Karpas-422 (cell line): ENCODE data around the gene CCNF. TPM values are rescaled to one million over a fixed set of nuclear protein-coding genes. Genes with fewer than 3 reads are reported as not detected.

ENCODE experiments used
- DNase-seq: peaks from one replicate; pipeline ENCODE4 v3.0.0-alpha.2; 2015
- H2AFZ ChIP-seq: fragments of 200-600 bp; sonication (generic); 2 replicates; pipeline ENCODE4 v1.6.1; 2014; ENCODE audit warnings: antibody characterized with exemption, low read length, mixed read lengths
- H3K27ac ChIP-seq: fragments of 200-600 bp; sonication (generic); 2 replicates; pipeline ENCODE4 v1.5.1; 2014; ENCODE audit warnings: mild to moderate bottlenecking, low read length, moderate library complexity
- H3K27me3 ChIP-seq: fragments of 200-600 bp; sonication (generic); 2 replicates; pipeline ENCODE4 v1.6.1; 2014; ENCODE audit warnings: low read length, mixed read lengths
- H3K36me3 ChIP-seq: fragments of 200-600 bp; sonication (generic); 2 replicates; pipeline ENCODE4 v1.6.1; 2014; ENCODE audit warnings: low read length, mixed read lengths; ENCODE audit not compliant: insufficient read depth
- H3K4me1 ChIP-seq: fragments of 200-600 bp; sonication (generic); 2 replicates; pipeline ENCODE4 v1.6.1; 2014; ENCODE audit warnings: mild to moderate bottlenecking, low read length, mixed read lengths
- H3K4me2 ChIP-seq: fragments of 200-600 bp; sonication (generic); 2 replicates; pipeline ENCODE4 v1.6.1; 2014; ENCODE audit warnings: low read length, low read depth, mild to moderate bottlenecking; ENCODE audit not compliant: poor library complexity, severe bottlenecking
- H3K4me3 ChIP-seq: fragments of 200-600 bp; sonication (generic); 2 replicates; pipeline ENCODE4 v1.5.1; 2014; ENCODE audit warnings: mild to moderate bottlenecking, antibody characterized with exemption, low read length, mixed read lengths
- H3K79me2 ChIP-seq: fragments of 200-600 bp; sonication (generic); 2 replicates; pipeline ENCODE4 v1.6.1; 2014; ENCODE audit warnings: mild to moderate bottlenecking, low read length, mixed read lengths
- H3K9ac ChIP-seq: fragments of 200-600 bp; sonication (generic); 2 replicates; pipeline ENCODE4 v1.6.0; 2014; ENCODE audit warnings: low read length
- H3K9me2 ChIP-seq: fragments of 200-600 bp; sonication (generic), shearing (Covaris generic); replicated peaks from 2 replicates; pipeline ENCODE4 v1.6.0; 2014; ENCODE audit warnings: mild to moderate bottlenecking, low read length, moderate library complexity; ENCODE audit not compliant: insufficient read depth
- H3K9me3 ChIP-seq: fragments of 300-700, 200-600 bp; sonication (generic); 2 replicates; pipeline ENCODE4 v1.6.1; 2014; ENCODE audit warnings: low read length, mixed read lengths
- H4K20me1 ChIP-seq: fragments of 200-600 bp; sonication (generic); 2 replicates; pipeline ENCODE4 v1.6.1; 2014; ENCODE audit warnings: mild to moderate bottlenecking, antibody characterized with exemption, low read length, low read depth; ENCODE audit not compliant: insufficient read depth
- total RNA-seq: library from RNA; depleted of rRNA; stranded (reverse); fragments of >200 nt; shearing (Covaris generic); gene quantifications from 2 replicates; pipeline ENCODE4 v1.2.3, GENCODE V29; 2014; ENCODE audit warnings: low replicate concordance

The CCNF gene
- total RNA-seq, 1 experiment from 2014 or later = 13.5 TPM

DNA sequence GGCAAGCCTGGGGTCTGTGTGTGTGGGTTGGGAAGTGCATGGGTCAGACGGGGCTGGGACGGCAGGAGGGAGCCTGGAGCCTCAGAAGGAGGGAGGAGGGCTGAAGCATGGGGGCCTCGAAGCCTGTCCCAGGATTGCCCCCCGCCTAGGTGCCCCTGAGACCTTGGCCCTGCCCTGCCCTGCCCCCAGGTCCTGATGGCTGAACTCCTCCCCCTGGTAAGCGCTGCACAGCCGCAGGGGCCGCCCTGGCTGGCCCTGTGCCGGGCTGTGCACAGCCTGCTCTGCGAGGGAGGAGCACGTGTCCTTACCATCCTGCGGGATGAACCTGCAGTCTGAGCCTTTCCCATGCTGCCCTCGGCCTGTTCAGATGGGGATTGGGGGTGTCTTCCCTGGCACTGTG, 35.1 kb downstream of the CCNF start:
- Histone ChIP-seq H3K4me2 (no peak overlapping the region), H3K9ac (no peak overlapping the region), H3K4me1 (peaks cover 48% of the 10 kb centered on the region), H3K9me3 (no peaks in the 10 kb centered on the region), H3K79me2 (peaks cover 13% of the 10 kb centered on the region), H3K9me2 (no peaks in the 10 kb centered on the region), H4K20me1 (0 out of 2 replicates have a peak, but pooled peaks cover 9% of the 10 kb centered on the region), H3K4me3 (no peak overlapping the region), H3K27me3 (no peaks in the 10 kb centered on the region), H3K36me3 (no peaks in the 10 kb centered on the region), H3K27ac (no peak overlapping the region), H2AFZ (no peak overlapping the region)
- no peak for DNase-seq

DNA sequence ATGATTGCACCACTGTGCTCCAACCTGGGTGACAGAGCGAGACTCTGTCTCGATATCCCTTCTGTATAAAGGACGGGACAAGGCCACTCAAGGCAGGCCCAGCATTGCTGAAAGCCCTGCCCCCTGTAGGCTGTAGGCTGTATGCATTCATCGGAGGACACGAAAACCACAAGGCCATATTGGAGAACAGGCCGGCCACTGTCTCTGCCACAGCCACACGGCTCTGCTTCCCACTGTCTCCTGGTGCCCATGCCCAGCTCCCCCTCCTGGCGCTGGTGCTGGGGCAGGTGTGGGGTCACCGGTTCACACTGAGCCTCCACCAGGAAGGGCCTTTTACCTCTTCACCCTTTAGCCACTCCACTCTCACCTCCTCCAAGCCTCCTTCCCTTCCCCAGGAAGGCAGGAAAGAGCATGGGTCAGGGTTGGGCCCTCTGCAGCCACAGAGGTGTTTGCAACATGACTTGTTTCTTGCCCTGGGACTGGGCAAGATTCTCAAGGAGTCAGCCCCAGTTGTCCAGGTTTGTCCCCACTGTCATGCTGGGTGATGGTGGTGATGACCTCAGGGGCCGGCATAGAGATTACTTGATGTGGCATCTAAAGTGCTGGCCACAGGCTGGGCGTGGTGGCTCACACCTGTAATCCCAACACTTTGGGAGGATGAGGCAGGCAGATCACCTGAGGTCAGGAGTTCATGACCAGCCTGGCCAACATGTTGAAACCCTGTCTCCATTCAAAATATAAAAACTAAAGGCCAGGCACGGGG, 36.6 kb downstream of the CCNF start:
- Histone ChIP-seq H3K4me3 (no peak overlapping the region), H3K79me2 (peaks cover 6% of the 10 kb centered on the region), H3K9ac (no peak overlapping the region), H3K27ac (no peak overlapping the region), H3K4me1 (peaks cover 51% of the 10 kb centered on the region), H2AFZ (no peak overlapping the region), H3K36me3 (no peaks in the 10 kb centered on the region), H4K20me1 (0 out of 2 replicates have a peak, but pooled peaks cover 9% of the 10 kb centered on the region), H3K4me2 (no peak overlapping the region), H3K9me2 (no peaks in the 10 kb centered on the region), H3K9me3 (no peaks in the 10 kb centered on the region), H3K27me3 (no peaks in the 10 kb centered on the region)
- DNase-seq = peak; percentile 75

DNA sequence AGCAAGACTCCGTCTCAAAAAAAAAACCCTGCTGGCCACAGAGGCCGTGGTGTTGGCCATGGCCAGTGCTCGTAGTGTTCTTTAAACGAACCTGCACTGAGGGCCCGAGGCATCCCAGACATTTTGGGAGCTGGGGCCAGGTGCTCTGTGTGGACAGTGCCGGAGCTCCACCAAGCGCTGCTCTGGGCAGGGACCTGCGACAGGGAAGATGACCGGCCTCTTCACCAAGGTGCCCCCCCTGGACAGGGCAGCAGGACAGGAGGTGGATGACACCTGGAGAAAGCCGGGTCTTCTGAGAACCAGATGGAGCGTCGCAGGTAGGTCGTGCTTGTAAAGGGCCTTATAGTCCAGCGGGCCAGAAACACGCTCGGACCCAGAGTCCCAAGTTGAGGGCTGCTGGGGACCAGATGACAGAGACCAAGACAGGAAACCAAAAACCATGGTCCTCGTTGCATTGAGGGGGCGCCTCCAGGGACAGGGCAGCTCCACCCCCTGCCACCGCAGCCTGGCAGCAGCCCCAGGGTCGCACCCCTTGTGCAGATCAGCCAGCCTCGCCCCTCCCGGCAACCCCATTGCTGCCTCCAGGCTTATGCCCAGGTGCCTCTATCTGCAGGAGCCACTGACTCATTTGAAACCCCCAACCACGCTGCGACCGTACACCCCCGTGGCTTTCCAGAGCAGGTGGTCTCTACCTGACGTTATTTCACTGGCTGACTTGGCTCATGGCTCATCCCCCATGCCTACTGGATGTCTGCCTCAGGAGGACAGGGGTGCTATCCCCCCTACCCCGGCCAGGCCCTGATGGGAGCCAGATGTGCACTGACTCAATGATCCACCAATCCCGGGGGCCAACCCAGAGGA, 37.6 kb downstream of the CCNF start:
- Histone ChIP-seq H4K20me1 (0 out of 2 replicates have a peak, but pooled peaks cover 4% of the 10 kb centered on the region), H3K9me2 (no peaks in the 10 kb centered on the region), H3K36me3 (no peaks in the 10 kb centered on the region), H3K9ac (peak overlapping the region; percentile 86), H3K27ac (peak overlapping the region; percentile 94), H3K4me2 (peak overlapping the region; percentile 96), H3K79me2 (no peaks in the 10 kb centered on the region), H3K27me3 (no peaks in the 10 kb centered on the region), H2AFZ (no peak overlapping the region), H3K4me3 (peak overlapping the region; percentile 67; the same call in 1 of the 2 replicates), H3K4me1 (peaks cover 53% of the 10 kb centered on the region), H3K9me3 (no peaks in the 10 kb centered on the region)
- peak; percentile 55 for DNase-seq

DNA sequence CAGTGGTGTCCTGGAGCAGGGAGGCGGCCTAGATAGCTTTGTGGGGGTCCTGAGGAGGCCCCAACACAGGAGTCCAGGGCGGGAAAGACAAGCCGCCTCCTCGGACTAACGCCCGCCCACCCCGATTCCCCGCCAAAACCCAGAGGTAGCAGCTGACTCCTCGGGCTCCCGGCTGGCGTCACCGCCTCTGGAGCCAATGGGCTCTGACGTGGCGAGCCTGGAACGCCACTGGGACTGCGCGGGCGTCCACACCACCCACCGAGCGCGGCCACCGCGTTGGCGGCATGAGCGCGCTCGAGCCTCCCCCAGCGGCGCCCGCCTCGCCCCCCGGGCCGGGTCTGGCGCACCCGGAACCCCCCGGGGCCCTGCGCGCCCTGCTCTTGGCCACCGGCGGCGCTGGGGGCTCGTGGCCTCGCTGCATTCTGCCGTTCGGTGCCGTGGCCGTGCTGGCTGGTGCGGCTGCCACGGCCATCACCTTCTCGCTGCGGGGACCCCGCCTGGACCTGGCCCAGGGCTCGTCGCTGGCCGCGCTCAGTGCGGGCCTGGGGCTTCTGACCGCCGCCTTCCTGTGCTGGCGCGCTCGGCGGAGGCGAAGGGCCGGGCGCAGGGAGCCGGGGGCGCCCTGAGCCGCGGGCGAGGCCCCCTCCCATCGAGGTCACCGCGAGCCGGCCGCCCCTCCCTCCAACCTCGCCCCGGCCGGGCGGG, 38.4 kb downstream of the CCNF start:
- peak overlapping the region; percentile 96 for H3K4me2 ChIP-seq
- H4K20me1 ChIP-seq = peaks cover 9% of the 10 kb centered on the region; the same call in 1 of the 2 replicates
- H3K27me3 ChIP-seq = no peaks in the 10 kb centered on the region
- peak overlapping the region; percentile 94 for H3K27ac ChIP-seq
- no peaks in the 10 kb centered on the region for H3K36me3 ChIP-seq
- no peaks in the 10 kb centered on the region for H3K79me2 ChIP-seq
- H3K9me3 ChIP-seq = no peaks in the 10 kb centered on the region
- peak; percentile 84 for DNase-seq
- H3K4me3 ChIP-seq = peak overlapping the region; percentile 67
- H3K4me1 ChIP-seq = peaks cover 61% of the 10 kb centered on the region
- H3K9ac ChIP-seq = peak overlapping the region; percentile 86
- H3K9me2 ChIP-seq = no peaks in the 10 kb centered on the region
- no peak overlapping the region for H2AFZ ChIP-seq

DNA sequence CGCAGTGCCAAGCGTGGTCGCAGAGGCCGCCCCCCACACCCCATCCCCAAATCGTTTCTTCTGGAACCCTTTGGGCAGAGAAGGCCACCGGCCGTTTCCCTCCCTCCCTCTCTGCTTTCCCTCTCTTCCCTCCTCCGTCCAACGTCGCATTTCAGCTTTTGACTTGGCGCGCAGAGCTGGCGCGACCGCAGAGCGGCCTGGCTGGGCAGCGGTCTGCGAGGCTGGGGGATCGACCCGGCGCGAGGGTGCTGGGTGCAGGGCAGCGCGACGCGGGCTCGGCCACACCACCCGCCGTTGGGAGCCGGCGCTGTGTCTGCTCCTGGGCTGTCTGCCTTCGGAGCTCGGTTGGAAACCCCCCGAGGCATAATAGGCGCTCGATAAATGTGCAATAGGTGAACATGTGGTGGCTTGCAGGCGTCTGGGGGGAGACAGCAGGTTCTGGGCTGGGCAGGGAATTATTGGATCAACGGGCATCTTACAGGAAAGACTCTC, 39.0 kb downstream of the CCNF start:
- Histone ChIP-seq H3K9me3 (no peaks in the 10 kb centered on the region), H3K4me3 (peak overlapping the region; percentile 67), H3K27me3 (no peaks in the 10 kb centered on the region), H3K27ac (peak overlapping the region; percentile 94), H3K9ac (peak overlapping the region; percentile 86), H3K4me2 (peak overlapping the region; percentile 96), H3K79me2 (no peaks in the 10 kb centered on the region), H3K9me2 (no peaks in the 10 kb centered on the region), H3K4me1 (peaks cover 67% of the 10 kb centered on the region), H3K36me3 (no peaks in the 10 kb centered on the region), H4K20me1 (peaks cover 9% of the 10 kb centered on the region; the same call in 1 of the 2 replicates), H2AFZ (no peak overlapping the region)
- no peak for DNase-seq

DNA sequence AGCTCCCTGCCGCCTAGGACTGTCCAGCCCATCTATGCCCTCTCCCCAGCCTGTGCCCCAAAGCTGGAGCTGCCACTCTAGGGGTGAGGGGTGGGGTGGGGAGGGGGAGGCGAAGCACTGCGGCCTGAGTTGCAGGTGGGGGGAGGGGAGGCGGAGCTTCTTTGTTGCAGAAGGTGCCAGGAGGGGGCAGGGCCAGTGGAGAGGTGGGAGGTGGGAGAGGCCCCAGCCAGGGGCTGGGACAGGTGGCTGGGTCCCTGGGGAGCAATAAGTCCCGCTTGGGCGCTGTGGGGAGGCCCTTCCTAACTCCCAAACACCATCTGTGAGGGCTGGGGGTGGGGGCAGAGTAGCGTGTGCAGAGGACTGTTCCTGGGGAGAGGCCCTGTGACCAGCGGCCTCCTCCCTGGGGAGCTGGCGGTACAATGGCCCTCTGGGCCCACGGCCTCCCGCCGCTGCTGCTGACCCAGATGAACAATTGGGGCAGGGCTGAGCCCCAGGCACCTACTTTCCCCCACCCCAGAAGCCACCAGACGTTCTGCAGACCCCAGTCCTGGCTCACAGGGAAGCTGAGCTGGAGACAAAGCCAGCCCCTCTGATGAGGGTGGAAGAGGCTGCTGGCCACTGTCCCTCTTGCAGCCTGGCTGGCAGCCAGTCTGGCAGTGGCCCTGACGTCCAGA, 39.6 kb downstream of the CCNF start:
- Histone ChIP-seq H3K4me3 (peak overlapping the region; percentile 67), H3K9me3 (no peaks in the 10 kb centered on the region), H3K27me3 (no peaks in the 10 kb centered on the region), H3K36me3 (no peaks in the 10 kb centered on the region), H3K79me2 (no peaks in the 10 kb centered on the region), H4K20me1 (peaks cover 9% of the 10 kb centered on the region; the same call in 1 of the 2 replicates), H3K4me1 (peaks cover 71% of the 10 kb centered on the region), H2AFZ (no peak overlapping the region), H3K9ac (peak overlapping the region; percentile 86), H3K27ac (peak overlapping the region; percentile 94), H3K9me2 (no peaks in the 10 kb centered on the region), H3K4me2 (peak overlapping the region; percentile 96)
- DNase-seq = peak; percentile 96

DNA sequence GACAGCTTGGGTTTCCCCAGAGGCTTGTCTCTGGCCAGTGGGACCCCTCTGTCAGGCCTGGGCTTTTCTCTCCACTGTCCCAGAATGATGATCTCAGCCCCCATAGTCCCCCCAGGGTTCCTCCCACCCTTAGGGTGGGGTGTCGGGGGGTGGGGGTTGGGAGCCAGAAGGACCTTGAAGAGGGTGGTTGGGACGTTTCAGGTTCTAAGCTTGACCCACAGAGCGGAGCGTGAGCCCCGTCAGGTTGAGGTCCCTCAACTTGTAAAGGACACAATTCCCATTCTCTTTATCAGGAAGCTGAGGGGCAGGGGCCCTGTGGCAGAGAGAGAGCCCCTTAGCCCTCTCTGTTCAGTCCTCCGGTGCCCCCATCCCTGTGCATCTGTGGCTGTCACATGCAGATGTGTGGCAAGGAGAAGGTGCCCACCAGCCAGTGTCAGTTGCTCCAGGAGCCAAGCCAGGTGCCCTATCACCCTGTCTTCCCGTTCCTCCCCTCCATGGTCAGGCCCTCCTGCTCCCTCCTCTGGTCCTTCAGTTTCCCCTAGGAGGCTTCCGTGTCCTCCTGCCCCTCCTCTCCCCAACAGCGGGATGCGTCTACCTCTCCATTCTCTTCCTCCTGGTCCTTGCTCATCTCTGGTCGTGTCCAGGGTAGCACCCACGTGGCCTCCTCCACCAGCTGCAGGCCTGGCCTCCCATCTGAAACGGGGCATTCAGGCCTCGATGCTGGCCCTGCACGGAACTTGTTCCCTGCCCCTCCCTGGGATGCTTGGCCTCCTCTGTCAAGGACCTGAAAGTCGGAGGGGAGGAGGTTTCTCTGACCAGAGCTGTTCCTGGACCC, 40.4 kb downstream of the CCNF start:
- H3K9ac ChIP-seq = peak overlapping the region; percentile 83
- no peak overlapping the region for H2AFZ ChIP-seq
- peak overlapping the region; percentile 67 for H3K4me3 ChIP-seq
- H3K36me3 ChIP-seq = no peaks in the 10 kb centered on the region
- peaks cover 6% of the 10 kb centered on the region; the same call in 1 of the 2 replicates for H4K20me1 ChIP-seq
- peak overlapping the region; percentile 96 for H3K4me2 ChIP-seq
- peaks cover 5% of the 10 kb centered on the region; the same call in 1 of the 2 replicates for H3K79me2 ChIP-seq
- H3K9me2 ChIP-seq = no peaks in the 10 kb centered on the region
- peaks cover 78% of the 10 kb centered on the region for H3K4me1 ChIP-seq
- H3K27me3 ChIP-seq = no peaks in the 10 kb centered on the region
- H3K9me3 ChIP-seq = no peaks in the 10 kb centered on the region
- peak overlapping the region; percentile 94 for H3K27ac ChIP-seq
- peak; percentile 75 for DNase-seq
